Bone marrow (tissue), 2 donors: ENCODE measurements around the gene HID1.
"Not testable (repeated sequence)": the region's sequence is repeated elsewhere in the genome, so short reads cannot be mapped to it uniquely, and the experiment has no call there.

Experiments used
- DNase-seq, 2 donors: peaks; one replicate each; lab custom pipeline; 2025; lab: John Stamatoyannopoulos, UW

The HID1 gene, protein sequence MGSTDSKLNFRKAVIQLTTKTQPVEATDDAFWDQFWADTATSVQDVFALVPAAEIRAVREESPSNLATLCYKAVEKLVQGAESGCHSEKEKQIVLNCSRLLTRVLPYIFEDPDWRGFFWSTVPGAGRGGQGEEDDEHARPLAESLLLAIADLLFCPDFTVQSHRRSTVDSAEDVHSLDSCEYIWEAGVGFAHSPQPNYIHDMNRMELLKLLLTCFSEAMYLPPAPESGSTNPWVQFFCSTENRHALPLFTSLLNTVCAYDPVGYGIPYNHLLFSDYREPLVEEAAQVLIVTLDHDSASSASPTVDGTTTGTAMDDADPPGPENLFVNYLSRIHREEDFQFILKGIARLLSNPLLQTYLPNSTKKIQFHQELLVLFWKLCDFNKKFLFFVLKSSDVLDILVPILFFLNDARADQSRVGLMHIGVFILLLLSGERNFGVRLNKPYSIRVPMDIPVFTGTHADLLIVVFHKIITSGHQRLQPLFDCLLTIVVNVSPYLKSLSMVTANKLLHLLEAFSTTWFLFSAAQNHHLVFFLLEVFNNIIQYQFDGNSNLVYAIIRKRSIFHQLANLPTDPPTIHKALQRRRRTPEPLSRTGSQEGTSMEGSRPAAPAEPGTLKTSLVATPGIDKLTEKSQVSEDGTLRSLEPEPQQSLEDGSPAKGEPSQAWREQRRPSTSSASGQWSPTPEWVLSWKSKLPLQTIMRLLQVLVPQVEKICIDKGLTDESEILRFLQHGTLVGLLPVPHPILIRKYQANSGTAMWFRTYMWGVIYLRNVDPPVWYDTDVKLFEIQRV

DNA sequence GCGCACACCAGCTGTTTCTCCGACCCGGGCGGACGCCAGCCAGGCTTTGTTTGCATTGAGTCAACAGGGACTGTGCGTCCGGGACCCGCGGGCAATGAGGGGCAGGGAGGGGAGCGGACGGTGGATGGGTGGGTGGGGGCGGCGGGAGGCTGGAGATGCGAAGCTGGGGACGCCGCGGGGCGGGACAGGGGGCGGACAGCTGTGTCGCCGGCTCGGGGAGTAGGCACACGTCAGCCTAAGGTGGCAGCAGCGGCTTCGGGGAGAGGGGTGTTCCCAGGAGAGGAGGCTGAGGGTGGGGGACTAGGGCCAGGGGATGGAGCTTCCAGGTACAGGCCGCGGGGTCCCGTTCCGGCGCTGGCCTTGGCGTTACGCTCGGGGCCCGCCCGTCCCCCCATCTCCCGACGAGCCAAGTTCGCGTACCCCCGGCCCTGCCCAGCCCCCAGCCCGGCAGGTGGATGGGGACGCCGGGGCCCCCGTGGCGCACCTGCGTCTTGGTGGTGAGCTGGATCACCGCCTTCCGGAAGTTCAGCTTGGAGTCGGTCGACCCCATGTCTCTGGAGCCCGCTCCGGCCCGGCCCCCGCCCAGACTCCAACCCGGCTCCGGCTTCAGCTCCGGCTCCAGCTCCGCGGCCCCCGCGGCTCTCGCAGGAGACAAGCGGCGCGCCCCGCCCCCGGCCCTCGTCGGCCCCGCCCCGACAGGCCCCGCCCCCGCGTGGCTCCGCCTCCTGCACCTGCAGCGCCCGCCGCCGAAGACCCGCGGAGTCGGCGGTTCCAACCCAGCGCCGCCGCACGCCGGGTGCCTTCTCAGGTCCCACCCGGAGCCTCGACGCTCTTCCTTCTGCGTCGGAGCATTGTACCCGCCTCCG, at the start of gene HID1:
Gene HID1 (minus strand): TSS at position 653 of the 866 bp plus-strand sequence. CDS start 103 bp downstream, at position 550.
- DNase-seq = no peak

DNA sequence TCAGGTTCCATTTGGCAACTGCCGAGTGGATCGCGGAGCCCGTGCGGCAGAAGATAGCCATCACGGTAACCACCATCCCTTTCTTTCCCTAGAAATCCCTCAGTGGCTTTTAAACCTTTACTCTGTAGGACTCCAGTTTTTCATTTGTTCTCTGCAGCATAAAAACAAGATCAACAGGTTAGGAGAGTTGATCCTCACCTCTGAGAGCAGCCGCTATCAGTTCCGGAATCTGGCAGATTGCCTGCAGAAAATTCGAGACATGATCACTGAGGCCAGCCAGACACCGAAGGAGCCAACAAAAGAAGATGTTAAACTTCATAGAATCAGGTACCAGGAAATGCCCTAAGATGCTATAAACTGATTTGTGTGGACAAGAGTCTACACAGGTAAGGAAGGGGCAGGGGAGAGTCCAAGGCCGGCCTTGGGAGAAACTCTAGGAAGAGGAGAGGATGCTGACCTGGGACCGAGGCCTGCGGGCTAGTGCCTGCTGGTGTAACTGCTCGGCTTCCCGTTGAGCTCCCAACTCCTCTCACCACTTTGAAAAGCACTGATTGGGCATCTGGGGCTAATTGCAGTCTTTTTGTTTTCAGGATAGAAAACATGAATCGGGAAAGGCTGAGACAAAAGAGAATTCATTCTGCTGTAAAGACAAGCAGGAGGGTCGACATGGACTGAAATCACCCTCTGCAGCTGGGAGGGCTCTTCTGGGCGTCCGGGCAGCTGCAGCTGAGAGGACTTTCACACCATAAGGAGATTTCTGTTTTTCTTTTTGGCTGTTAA, 48.0 kb upstream of the HID1 start:
- DNase-seq = no peak

DNA sequence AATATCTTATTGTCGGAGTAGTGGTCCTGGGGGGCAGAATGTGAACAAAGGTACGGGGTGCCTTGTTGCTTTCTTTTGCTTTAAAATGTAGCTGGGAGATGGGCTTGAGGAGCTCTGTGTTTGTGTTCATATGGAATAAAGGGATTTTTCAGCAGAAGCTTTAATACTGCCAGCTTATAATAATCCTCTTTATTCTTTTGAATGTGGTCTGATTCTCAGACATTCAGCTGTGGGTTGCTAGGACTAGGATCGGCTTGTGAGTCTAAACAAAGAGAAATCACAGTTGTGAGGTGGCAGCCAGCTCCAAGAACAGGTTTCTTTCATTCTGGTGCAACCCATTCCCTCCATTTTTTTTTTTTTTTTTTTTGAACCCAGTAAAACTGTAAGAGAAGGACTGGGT, 47.2 kb upstream of the HID1 start:
- no peak for DNase-seq

DNA sequence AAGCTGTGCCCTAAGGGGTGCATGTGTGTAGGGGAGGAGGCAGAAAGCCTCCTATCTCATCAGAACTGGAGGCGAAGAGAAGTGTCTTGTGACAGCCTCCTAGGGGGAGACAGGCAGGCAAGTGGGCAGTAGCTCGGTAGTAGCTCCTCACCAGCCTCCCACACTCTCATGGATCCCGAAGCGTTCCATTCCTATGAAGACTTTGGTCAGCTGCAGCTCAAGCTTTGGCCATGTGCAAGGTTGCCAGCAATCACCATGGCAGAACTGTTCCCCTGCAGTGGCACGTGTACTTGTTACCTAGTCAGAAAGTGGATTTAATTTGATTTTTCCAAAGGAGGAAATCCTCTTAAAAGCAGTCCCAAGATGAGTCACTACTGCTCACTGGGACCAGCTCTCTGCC, 46.6 kb upstream of the HID1 start:
- no peak for DNase-seq

DNA sequence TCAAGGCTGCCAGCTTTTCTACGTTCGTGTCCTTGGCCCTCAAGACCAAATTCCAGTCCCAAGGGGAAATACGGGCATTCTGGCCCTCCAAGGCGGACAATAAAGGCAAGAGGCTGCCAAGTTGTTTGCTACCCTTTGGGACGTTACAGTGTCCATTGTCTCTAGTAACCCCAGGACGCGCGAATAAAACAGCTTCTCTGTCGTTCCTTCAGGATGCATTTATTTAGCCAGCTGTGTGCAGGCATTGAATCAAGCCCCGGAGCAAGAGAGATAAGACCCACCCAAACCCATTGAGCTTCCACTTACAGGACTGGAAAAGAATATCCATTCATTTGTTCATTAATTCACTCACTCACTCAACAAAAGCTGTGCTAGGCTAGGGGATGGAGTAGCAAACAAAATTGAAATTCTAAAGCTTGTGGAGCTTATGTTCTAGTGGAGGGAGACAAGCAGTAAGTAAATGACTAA, 40.6 kb upstream of the HID1 start:
- DNase-seq = no peak

DNA sequence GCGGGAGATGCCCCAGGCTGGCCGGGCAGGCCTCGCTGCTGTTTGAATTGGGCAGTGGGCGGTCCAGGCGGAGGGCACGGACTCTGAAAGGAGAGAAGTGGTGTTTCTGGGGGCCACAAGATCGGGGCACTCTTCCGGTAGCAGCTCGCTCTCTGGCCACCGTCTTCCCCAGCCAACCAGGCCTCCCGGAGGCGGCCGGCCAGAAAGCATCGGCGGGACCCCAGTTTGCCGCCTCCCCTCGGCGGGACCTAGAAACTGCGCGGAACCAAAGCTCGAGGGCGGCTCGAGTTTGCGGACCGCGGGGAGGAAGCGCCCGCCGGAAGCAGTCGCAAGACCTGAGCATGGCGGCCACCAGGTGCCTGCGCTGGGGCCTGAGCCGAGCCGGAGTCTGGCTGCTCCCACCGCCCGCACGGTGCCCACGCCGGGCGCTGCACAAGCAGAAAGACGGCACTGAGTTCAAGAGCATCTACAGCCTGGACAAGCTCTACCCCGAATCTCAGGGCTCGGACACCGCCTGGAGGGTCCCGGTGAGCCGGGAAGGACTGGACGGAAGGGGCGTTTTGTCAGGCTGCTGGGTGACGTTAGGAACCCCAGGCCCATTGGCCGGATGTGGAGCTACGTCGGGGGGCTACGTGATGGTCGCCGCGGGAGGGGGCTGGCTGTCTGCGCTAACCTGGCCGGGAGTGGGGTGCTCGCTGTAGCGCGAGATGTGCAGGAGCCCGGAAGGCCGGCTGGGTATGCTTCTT, 40.0 kb upstream of the HID1 start, which contains the start of gene MRPL58:
Gene MRPL58 (plus strand): TSS at position 325 of the 746 bp plus-strand sequence. CDS start 17 bp downstream, at position 342.
- DNase-seq = peak; percentile 47 to 73

DNA sequence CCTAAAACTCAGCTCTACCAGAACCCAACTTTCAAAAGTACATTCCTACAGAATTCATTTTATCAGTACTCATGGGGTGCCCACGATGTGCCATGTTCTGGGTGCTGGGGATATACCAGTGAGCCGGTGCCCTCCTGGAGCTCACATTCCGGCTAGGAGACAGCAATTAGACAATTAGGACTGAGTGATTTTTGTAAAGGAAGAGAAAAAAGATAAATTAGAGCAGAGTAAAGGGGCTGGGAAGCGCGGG, 39.5 kb upstream of the HID1 start:
- DNase-seq = no peak

DNA sequence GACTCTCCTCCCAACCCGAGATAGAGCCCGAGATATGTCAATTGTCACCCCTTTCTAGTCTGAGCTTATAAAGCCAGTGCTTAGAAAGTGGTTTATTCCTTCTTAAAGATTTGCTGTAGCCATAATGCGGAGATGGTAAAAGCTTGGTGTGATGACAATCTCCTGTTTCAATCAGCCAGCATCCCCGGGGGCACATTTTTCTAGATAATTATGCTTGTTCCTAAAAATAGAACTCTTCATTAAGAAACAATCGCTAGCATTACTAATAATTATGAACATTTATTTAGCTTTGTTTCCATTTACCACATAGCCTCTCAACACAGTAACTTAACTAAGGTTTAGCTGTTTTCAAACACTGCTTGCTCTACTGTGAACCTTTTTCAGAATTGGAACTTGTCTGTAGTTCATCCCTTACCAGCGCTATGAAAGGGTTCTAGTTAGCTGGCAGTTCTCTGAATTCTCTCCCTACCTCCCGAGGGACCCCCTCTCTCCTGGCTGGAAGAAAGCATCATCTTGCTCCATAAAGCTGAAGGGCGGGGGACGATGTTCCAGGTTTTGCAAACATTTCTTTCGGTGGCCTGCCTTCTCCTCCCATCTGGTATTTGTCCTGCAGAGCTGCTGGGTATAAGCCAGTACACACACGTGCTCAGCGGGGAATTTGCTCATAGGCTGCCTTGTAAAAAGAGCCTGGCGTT, 39.0 kb upstream of the HID1 start:
- no peak for DNase-seq

DNA sequence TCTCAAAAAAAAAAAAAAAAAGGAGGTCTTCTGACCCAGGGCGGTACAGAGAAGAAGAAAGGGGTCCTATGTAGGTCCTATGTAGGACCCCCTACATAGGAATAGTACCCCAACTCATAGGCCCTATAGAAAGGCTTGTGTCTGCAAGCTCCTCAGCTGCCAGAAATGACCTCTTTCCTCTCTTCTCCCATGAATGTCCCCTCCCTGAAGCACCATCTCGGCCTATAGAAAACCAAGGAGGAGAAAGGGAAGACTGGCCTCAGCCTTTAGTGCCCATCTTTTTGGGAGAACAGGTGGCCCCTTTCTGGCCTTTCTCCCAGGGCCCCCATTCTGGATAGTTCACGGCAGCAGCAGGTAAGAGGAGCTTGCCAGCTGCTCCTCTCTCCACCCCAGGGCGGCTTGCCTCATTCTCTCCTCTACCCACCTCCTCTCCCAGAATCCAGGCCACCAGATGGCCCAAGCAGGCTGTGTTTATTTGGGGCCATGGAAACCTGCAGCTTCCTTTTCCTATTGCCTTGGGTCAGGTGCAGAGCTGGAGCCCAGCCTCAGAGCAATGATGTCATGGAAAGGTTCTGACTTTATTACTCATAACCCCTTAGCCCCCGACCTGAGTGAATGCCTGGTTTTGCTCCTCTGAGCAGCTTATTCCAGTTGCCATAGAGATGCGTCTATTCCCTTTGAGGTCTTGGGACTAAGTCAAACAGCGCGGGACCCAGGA, 38.3 kb upstream of the HID1 start:
- no peak for DNase-seq

DNA sequence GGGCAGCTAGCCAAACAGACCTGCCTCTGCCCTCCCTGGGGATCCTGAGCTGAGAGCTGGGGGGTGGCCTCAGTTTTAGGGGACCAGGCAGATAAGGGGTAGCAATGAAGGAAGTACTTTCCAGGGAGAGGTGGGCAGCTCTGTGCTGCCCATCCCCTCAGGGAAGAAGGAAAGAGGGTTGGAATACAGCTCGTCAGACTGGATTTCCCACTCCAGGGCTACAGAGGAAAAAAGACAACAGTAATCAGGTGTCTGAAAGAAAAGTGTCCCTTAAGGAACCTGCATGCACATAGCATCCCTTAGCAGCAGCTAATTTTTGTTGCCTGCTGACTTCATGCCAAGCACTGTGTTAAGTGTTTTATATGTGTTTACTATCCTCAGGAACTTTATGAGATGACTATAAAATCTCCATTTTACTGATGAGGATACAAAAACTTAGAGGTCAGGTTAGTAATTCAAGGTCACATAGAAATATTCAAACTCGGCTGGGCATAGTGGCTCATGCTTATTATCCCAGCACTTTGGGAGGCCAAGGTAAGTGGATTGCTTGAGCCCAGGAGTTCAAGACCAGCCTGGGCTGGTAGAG, 36.7 kb upstream of the HID1 start:
- no peak for DNase-seq

DNA sequence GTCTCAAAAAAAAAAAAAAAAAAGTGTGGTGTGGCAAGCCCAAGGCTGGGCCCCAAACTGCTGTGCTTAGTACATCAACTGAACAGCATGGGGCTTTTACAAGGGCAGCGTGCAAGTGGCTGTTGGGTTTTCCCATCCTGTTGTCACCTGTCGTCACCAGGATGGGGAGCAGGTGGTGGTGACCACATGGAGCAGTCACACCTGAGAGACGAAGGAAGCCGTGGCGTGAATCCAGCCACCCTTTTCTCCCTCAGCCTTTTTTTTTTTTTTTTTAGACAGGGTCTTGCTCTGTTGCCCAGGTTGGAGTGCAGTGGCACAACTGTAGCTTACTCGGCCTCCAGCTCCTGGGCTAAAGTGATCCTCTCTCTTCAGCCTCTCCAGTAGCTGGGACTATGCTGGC, 35.8 kb upstream of the HID1 start:
- DNase-seq = no peak

DNA sequence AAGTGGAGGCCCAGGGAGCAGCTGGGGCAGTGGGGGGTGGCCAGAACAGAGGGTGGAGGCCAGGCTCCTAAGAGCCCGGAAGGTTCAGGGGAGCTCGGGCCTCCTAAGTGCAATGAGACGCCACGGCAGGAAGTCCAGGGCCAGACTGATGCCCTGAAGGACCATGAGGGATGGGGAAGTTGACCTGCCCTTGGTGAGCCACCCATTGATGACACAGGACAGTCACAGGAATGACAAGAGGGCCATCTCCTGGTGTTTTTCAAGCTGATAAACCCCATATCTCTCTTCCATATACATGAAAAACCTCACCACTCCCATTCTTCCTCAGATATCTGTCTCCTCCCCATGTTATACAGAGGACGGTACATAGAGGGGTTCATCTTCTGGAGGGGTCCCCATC, 34.1 kb upstream of the HID1 start:
- no peak for DNase-seq

DNA sequence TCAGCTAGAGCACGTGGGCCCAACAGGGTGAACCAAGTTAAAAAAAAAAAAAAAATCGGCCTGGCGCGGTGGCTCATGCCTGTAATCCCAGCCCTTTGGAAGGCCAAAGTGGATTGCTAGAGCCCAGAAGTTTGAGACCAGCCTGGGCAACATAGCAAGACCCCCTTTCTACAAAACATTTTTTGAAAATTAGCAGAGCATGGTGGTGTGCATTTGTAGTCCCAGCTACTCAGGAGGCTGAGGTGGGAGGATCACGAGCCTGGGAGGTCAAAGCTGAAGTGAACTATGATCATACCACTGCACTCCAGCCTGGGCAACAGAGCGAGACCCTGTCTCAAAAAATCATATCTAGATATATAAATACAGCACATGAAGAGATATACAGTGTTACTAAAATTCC, 33.5 kb upstream of the HID1 start:
- not testable (repeated sequence) for DNase-seq

DNA sequence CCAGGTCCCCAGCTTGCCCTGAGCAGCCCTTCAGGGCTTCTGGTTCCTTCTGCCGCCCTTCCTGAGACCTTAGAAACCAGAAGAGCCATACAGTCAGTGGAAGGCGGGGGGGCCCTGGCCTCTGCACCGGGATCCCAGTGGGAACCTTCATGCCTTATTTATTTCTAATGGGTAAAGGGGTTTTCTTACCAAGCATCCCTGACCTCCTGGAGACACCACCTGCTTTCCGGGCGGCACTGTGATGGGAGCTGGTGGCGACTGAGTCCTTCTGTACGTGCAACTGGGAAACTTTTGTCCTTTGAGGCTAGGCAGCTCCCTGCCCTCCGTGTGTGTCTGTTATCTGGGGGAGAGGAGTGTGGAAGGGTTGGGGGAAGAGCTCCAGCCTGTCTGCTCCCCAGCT, 32.7 kb upstream of the HID1 start:
- DNase-seq = no peak

DNA sequence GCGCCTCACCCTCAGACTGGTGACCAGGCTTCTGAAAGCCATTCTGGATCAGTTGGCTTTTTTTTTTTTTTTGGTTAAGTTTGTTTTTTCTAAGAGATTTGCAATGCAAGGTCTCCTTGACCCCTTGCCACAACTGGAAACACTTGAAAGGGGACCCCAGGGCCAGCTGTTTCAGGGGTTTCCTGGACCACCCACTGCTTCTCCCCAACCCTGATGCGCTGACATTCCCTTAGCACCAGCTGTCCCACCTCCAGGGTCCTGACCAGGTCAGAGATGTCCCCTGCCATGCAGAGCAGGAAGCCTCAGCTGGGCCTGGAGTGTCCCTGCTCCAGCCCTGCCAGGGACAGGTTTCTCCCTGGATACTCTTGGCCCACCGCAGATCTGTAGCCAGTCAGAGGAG, 31.8 kb upstream of the HID1 start:
- no peak for DNase-seq

DNA sequence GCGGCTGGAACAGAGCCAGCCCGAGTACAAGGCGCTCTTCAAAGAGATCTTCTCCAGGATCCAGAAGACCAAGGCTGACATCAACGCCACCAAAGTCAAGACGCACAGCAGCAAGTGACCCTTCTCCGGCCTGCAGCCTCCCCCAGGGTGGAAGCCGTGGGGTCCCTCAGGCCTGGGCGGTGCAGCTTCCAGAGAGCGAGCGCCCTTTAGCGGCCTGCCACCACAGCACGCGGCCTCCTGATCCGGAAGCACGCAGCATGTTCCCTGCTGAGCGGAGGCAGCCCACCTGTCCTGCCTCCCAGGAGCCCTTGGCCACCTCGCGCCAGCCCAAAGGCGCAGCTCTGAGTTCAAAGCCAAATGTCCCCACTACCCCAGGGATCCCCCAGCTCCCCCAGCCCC, 31.4 kb upstream of the HID1 start:
- DNase-seq = no peak

DNA sequence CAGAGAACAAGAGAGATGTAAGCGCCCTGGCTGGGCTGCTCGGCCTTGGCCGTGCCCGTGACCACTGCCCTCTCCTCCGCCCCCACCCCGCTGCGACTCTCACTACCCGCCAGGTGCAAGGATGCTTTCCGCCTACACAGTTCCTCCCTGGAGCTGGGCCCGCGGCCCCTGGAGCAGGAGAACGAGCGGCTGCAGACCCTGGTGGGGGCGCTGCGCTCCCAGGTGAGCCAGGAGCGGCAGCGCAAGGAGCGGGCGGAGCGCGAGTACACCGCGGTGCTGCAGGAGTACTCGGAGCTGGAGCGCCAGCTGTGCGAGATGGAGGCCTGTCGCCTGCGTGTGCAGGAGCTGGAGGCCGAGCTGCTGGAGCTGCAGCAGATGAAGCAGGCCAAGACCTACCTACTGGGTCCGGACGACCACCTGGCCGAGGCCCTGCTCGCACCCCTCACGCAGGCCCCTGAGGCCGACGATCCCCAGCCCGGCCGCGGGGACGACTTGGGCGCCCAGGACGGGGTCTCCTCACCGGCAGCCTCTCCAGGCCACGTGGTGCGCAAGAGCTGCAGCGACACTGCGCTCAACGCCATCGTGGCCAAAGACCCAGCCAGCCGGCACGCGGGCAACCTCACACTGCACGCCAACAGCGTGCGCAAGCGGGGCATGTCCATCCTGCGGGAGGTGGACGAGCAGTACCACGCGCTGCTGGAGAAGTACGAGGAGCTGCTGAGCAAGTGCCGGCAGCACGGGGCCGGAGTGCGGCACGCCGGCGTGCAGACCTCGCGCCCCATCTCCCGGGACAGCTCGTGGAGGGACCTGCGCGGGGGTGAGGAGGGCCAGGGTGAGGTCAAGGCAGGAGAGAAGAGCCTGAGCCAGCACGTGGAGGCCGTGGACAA, 30.8 kb upstream of the HID1 start:
- DNase-seq = no peak
